MM.1S (cell line): ENCODE measurements around the gene MED13L.

ENCODE experiments used
- DNase-seq: peaks from one replicate; pipeline ENCODE4 v3.0.0-alpha.2; 2015
- H2AFZ ChIP-seq: fragments of 300-600 bp; sonication (generic); 2 replicates; pipeline ENCODE4 v1.6.0; 2016; ENCODE audit warnings: antibody characterized with exemption, low read length
- H3F3A ChIP-seq: fragments of 300-600 bp; sonication (generic); 2 replicates; pipeline ENCODE4 v1.6.1; 2016; ENCODE audit warnings: mild to moderate bottlenecking, antibody characterized with exemption, low read length, moderate library complexity, mixed read lengths; ENCODE audit not compliant: insufficient read depth
- H3K27ac ChIP-seq: fragments of 300-600 bp; sonication (generic); 2 replicates; pipeline ENCODE4 v1.5.1; 2016; ENCODE audit warnings: mild to moderate bottlenecking, low read length
- H3K27me3 ChIP-seq: fragments of 300-600 bp; sonication (generic); replicated peaks from 2 replicates; pipeline ENCODE4 v1.6.0; 2016; ENCODE audit warnings: low read length; ENCODE audit not compliant: insufficient read depth
- H3K36me3 ChIP-seq: fragments of 300-600 bp; sonication (generic); replicated peaks from 2 replicates; pipeline ENCODE4 v1.6.1; 2016; ENCODE audit warnings: mild to moderate bottlenecking, low read length, mixed read lengths; ENCODE audit not compliant: insufficient read depth
- H3K4me1 ChIP-seq: fragments of 300-600 bp; sonication (generic); 2 replicates; pipeline ENCODE4 v1.6.1; 2016; ENCODE audit warnings: low read length, mixed read lengths
- H3K4me2 ChIP-seq: fragments of 300-600 bp; sonication (generic); 2 replicates; pipeline ENCODE4 v1.6.0; 2016; ENCODE audit warnings: low read depth, low read length
- H3K4me3 ChIP-seq: fragments of 300-600 bp; sonication (generic); 2 replicates; pipeline ENCODE4 v1.5.1; 2016; ENCODE audit warnings: low read length, mixed read lengths
- H3K79me2 ChIP-seq: fragments of 300-600 bp; sonication (generic); 2 replicates; pipeline ENCODE4 v1.6.1; 2016; ENCODE audit warnings: mixed run types, low read length, mixed read lengths
- H3K9ac ChIP-seq: fragments of 300-600 bp; sonication (generic); 2 replicates; pipeline ENCODE4 v1.6.1; 2016; ENCODE audit warnings: low read length, mixed read lengths
- H3K9me2 ChIP-seq: fragments of 300-600 bp; sonication (generic); replicated peaks from 2 replicates; pipeline ENCODE4 v1.6.1; 2016; ENCODE audit warnings: mild to moderate bottlenecking, low read length, mixed read lengths; ENCODE audit not compliant: insufficient read depth
- H3K9me3 ChIP-seq: fragments of 300-600 bp; sonication (generic); replicated peaks from 2 replicates; pipeline ENCODE4 v1.6.1; 2016; ENCODE audit warnings: mild to moderate bottlenecking, low read length, mixed read lengths; ENCODE audit not compliant: insufficient read depth
- H4K20me1 ChIP-seq: fragments of 300-600 bp; sonication (generic); 2 replicates; pipeline ENCODE4 v1.6.1; 2016; ENCODE audit warnings: mild to moderate bottlenecking, low read length, moderate library complexity, mixed read lengths; ENCODE audit not compliant: insufficient read depth
- CTCF ChIP-seq: fragments of 300-600 bp; sonication (generic); IDR thresholded peaks from 2 replicates; pipeline ENCODE4 v1.5.1; 2016; ENCODE audit warnings: antibody characterized with exemption, low read length, mixed read lengths
- EZH2 ChIP-seq: fragments of 300-600 bp; sonication (generic); optimal IDR thresholded peaks from 2 replicates; pipeline ENCODE3; 2017; ENCODE audit warnings: low read depth, mild to moderate bottlenecking, antibody characterized with exemption, low read length, mixed read lengths
- EZH2phosphoT487 ChIP-seq: fragments of 300-600 bp; sonication (generic); IDR thresholded peaks from 2 replicates; pipeline ENCODE4 v1.6.1; 2018; ENCODE audit warnings: antibody characterized with exemption, low read length

MED13L gene

GRCh38 chr12:116125956-116126566 is 151.4 kb downstream of the MED13L start:
- no peaks in the 10 kb centered on the region for H3K27me3 ChIP-seq
- H4K20me1 ChIP-seq: peaks cover 26% of the 10 kb centered on the region; the same call in 1 of the 2 replicates
- H3K4me1 ChIP-seq: no peaks in the 10 kb centered on the region
- no peak overlapping the region for H2AFZ ChIP-seq
- no peak overlapping the region for H3K9ac ChIP-seq
- no peak overlapping the region for H3K27ac ChIP-seq
- TF ChIP-seq CTCF (no peak), EZH2 (no peak)
- no peak overlapping the region for H3K4me2 ChIP-seq
- H3K4me3 ChIP-seq: no peak overlapping the region
- no peaks in the 10 kb centered on the region for H3K36me3 ChIP-seq
- H3K9me3 ChIP-seq: no peaks in the 10 kb centered on the region
- H3K79me2 ChIP-seq: peaks cover 98% of the 10 kb centered on the region
- no peak for DNase-seq
- no peaks in the 10 kb centered on the region for H3F3A ChIP-seq
- H3K9me2 ChIP-seq: no peaks in the 10 kb centered on the region

- Histone ChIP-seq H4K20me1 (peaks cover 27% of the 10 kb centered on the region; the same call in 1 of the 2 replicates), H3K9me3 (no peaks in the 10 kb centered on the region), H2AFZ (no peak overlapping the region), H3K79me2 (peaks cover 98% of the 10 kb centered on the region), H3K27ac (no peak overlapping the region), H3K4me2 (no peak overlapping the region), H3K4me1 (no peaks in the 10 kb centered on the region), H3K9ac (no peak overlapping the region), H3K27me3 (no peaks in the 10 kb centered on the region), H3K4me3 (no peak overlapping the region), H3K9me2 (no peaks in the 10 kb centered on the region), H3K36me3 (no peaks in the 10 kb centered on the region), H3F3A (no peaks in the 10 kb centered on the region)
- no peak for TF ChIP-seq EZH2phosphoT487
- TF ChIP-seq EZH2: no peak
- no peak for TF ChIP-seq CTCF
- DNase-seq: no peak
Measured at GRCh38 chr12:116125084-116125483, 152.4 kb downstream of the MED13L start.

- Histone ChIP-seq H3K27ac (no peak overlapping the region), H3K27me3 (no peaks in the 10 kb centered on the region), H4K20me1 (peaks cover 31% of the 10 kb centered on the region; the same call in 1 of the 2 replicates), H3K79me2 (peaks cover 96% of the 10 kb centered on the region), H3K9me2 (no peaks in the 10 kb centered on the region), H3F3A (no peaks in the 10 kb centered on the region), H3K9ac (no peak overlapping the region), H2AFZ (no peak overlapping the region), H3K9me3 (no peaks in the 10 kb centered on the region), H3K4me2 (no peak overlapping the region), H3K4me3 (no peak overlapping the region), H3K36me3 (no peaks in the 10 kb centered on the region), H3K4me1 (no peaks in the 10 kb centered on the region)
- TF ChIP-seq EZH2phosphoT487: no peak
- TF ChIP-seq CTCF: no peak
- TF ChIP-seq EZH2: no peak
- no peak for DNase-seq
Measured at GRCh38 chr12:116123451-116124258, 153.8 kb downstream of the MED13L start.
